T-helper 9 cell (primary cell): Measurements from ENCODE around the gene TAS2R30.
"Not testable (repeated sequence)": the region's sequence is repeated elsewhere in the genome, so short reads cannot be mapped to it uniquely, and the experiment has no call there.

Experiments
- DNase-seq: peaks from one replicate; pipeline ENCODE4 v3.0.0-alpha.2; 2020

TAS2R30 gene

GRCh38 chr12:11114130-11114529, 20.3 kb downstream of the TAS2R30 start:
- not testable (repeated sequence) for DNase-seq

GRCh38 chr12:11111213-11111612, 23.2 kb downstream of the TAS2R30 start:
- DNase-seq, result not testable (repeated sequence)

DNA sequence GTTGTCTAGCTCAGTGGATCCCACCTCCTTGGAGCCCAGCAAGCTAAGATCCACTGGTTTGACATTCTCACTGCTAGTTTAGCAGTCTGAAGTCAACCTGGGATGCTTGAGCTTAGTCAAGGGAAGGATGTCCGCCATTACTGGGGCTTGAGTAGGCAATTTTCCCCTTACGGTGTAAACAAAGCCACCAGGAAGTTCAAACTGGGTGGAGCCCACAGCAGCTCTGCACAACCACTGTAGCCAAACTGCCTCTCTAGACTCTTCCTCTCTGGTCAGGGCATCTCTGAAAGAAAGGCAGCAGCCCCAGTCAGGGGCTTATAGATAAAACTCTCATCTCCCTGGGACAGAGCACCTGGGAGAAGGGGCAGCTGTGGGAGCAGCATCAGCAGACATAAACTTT, 25.6 kb downstream of the TAS2R30 start:
- DNase-seq, result no peak

DNA sequence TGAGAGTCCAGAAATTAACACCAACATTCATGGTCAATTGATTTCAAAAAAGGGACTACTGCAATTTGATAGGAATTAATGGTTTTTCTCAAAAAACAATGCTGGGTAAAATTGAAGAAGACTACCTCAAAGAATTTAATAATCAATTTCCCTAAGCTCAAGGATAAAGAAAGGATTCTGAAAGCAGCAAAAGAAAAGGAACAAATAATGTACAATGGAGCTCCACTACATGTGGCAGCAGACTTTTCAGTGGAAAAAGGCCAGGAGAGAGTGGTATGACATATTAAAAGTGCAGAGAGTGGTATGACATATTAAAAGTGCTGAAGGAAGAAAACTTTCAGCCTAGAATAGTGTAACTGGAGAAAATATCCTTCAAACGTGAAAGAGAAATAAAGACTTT, 26.7 kb downstream of the TAS2R30 start:
- no peak for DNase-seq

- DNase-seq, result no peak
Observed at GRCh38 chr12:11106288-11106687, 28.2 kb downstream of the TAS2R30 start.

- no peak for DNase-seq
Observed at GRCh38 chr12:11105546-11105945, 28.9 kb downstream of the TAS2R30 start.

DNA sequence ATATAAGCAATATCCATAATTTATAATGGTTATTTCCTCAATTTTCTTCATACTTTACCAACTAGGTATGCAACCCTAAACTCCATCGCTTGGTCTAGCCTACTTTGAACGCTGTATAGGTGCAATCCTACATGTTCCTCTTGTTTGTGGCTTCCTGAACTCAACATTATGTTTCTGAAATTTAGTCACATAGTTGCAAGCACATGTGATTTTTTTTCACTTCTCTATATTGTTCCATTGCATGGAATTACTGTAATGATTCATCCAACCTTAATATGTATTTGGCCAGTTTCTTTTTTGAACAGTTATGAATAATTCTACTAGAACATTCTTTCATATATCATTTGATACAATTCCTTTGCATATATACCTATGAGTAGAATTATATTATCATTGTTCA, 39.5 kb downstream of the TAS2R30 start:
- DNase-seq, result not testable (repeated sequence)

DNA sequence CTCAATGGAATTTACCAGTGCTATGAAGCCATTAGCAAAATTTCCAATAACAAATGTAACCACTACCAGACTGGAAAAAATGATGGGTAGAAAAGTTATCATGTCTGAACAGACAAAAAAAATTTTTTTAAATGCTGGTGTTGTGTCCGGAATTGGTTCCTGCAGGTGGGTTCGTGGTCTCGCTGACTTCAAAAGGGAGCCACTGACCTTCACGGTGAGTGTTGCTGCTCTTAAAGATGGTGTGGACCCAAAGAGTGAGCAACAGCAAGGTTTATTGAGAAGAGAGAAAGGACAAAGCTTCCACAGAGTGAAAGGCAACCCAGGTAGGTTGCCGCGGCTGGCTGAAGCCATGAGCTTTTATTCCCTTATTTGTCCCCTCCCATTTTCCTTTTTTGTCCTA, 42.3 kb downstream of the TAS2R30 start, which contains the start of gene TAS2R43:
Gene TAS2R43, minus strand, starts transcription at position 186 of the 400 bp plus-strand sequence. Its CDS starts 84 bp downstream, at position 102.
- no peak for DNase-seq

GRCh38 chr12:11089246-11089645, 45.2 kb downstream of the TAS2R30 start:
- no peak for DNase-seq

GRCh38 chr12:11085419-11085818, 49.0 kb downstream of the TAS2R30 start:
- no peak for DNase-seq
